GM23338 (cell line): ENCODE data around the gene SLC15A4. TPM values are rescaled to one million over a fixed set of nuclear protein-coding genes. Genes with fewer than 3 reads are reported as not detected.

ENCODE experiments used
- ATAC-seq: fragments of 200-7000 bp; cut with Tn5 transposase; 3 replicates; pipeline ENCODE4 v1.9.1; 2020
- DNase-seq: peaks from one replicate; pipeline ENCODE4 v3.0.0-alpha.2; 2015; ENCODE audit warnings: low spot score
- H2AFZ ChIP-seq: fragments of 200-600 bp; sonication (generic); 2 replicates; pipeline ENCODE4 v1.8.0; 2016; ENCODE audit warnings: antibody characterized with exemption, mild to moderate bottlenecking, moderate library complexity
- H3F3A ChIP-seq: fragments of 200-600 bp; sonication (generic); replicated peaks from 2 replicates; pipeline ENCODE4 v1.8.0; 2017; ENCODE audit warnings: antibody characterized with exemption, mixed run types, low read depth
- H3K27ac ChIP-seq: fragments of 200-600 bp; sonication (generic); 2 replicates; pipeline ENCODE4 v1.6.1; 2016; ENCODE audit warnings: low read depth
- H3K27me3 ChIP-seq: fragments of 200-600 bp; sonication (generic); 2 replicates; pipeline ENCODE4 v1.8.0; 2016; ENCODE audit warnings: mild to moderate bottlenecking, mixed run types, moderate library complexity; ENCODE audit not compliant: insufficient read depth
- H3K36me3 ChIP-seq: fragments of 200-600 bp; sonication (generic); 2 replicates; pipeline ENCODE4 v1.8.0; 2016; ENCODE audit warnings: mild to moderate bottlenecking; ENCODE audit not compliant: insufficient read depth
- H3K4me1 ChIP-seq: fragments of 200-600 bp; sonication (generic); 2 replicates; pipeline ENCODE4 v1.8.0; 2016; ENCODE audit warnings: mild to moderate bottlenecking, moderate library complexity; ENCODE audit not compliant: insufficient read depth
- H3K4me2 ChIP-seq: fragments of 200-600 bp; sonication (generic); 2 replicates; pipeline ENCODE4 v1.7.1; 2017; ENCODE audit warnings: mixed run types
- H3K4me3 ChIP-seq: fragments of 200-600 bp; sonication (generic); 2 replicates; pipeline ENCODE4 v1.6.1; 2016; ENCODE audit warnings: mixed run types
- H3K79me2 ChIP-seq: fragments of 200-600 bp; sonication (generic); replicated peaks from 2 replicates; pipeline ENCODE4 v1.8.0; 2017; ENCODE audit warnings: mild to moderate bottlenecking; ENCODE audit not compliant: insufficient read depth
- H3K9me2 ChIP-seq: fragments of 200-600 bp; sonication (generic); 2 replicates; pipeline ENCODE4 v1.8.0; 2017; ENCODE audit not compliant: insufficient read depth
- H4K20me1 ChIP-seq: fragments of 200-600 bp; sonication (generic); replicated peaks from 2 replicates; pipeline ENCODE4 v1.8.0; 2017; ENCODE audit warnings: mild to moderate bottlenecking; ENCODE audit not compliant: insufficient read depth
- H3K27ac Mint-ChIP-seq: 2 replicates; pipeline ENCODE4 v1.8.0; 2020; ENCODE audit warnings: inconsistent platforms, mild to moderate bottlenecking, moderate library complexity, mixed read lengths
- H3K27me3 Mint-ChIP-seq: 3 replicates; pipeline ENCODE4 v1.8.0; 2022; ENCODE audit warnings: low read depth, mild to moderate bottlenecking, moderate library complexity, mixed read lengths, inconsistent platforms; ENCODE audit not compliant: insufficient read depth, poor library complexity
- H3K36me3 Mint-ChIP-seq: 3 replicates; pipeline ENCODE4 v1.8.0; 2021; ENCODE audit warnings: low read depth, mild to moderate bottlenecking, inconsistent platforms, moderate library complexity, mixed read lengths
- H3K4me1 Mint-ChIP-seq: 3 replicates; pipeline ENCODE4 v1.8.0; 2020; ENCODE audit warnings: mild to moderate bottlenecking, inconsistent platforms, mixed read lengths
- H3K4me3 Mint-ChIP-seq: 3 replicates; pipeline ENCODE4 v1.8.0; 2021; ENCODE audit warnings: moderate library complexity, mild to moderate bottlenecking, inconsistent platforms, mixed read lengths
- H3K9me3 Mint-ChIP-seq: 3 replicates; pipeline ENCODE4 v1.8.0; 2020; ENCODE audit warnings: moderate library complexity, mild to moderate bottlenecking, inconsistent platforms, mixed read lengths
- CREB1 ChIP-seq: fragments of 250-450 bp; sonication (Bioruptor Pico); IDR thresholded peaks from 2 replicates; pipeline ENCODE4 v1.5.0; 2020; ENCODE audit warnings: low read depth, mild to moderate bottlenecking, moderate library complexity
- CTCF ChIP-seq, 2 experiments: fragments of 200-600 bp in 1 of 2; sonication (generic) in 1 of 2; conservative IDR thresholded peaks; 2 replicates each; pipeline versions ENCODE4 v1.5.1 to v1.6.1; 2016 to 2017; ENCODE audit warnings: antibody characterized with exemption in 2 of 2, low read depth in 2 of 2, mild to moderate bottlenecking in 2 of 2, moderate library complexity in 1 of 2
- EZH2 ChIP-seq: fragments of 200-600 bp; sonication (generic); IDR thresholded peaks from one replicate; pipeline ENCODE4 v1.8.0; 2017; ENCODE audit warnings: antibody characterized with exemption, mild to moderate bottlenecking, low read depth; ENCODE audit not compliant: unreplicated experiment
- EZH2phosphoT487 ChIP-seq: fragments of 200-600 bp; sonication (generic); IDR thresholded peaks from one replicate; pipeline ENCODE4 v1.8.1; 2018; ENCODE audit warnings: antibody characterized with exemption; ENCODE audit not compliant: unreplicated experiment
- JUNB ChIP-seq: IDR thresholded peaks from one replicate; pipeline ENCODE4 v1.6.1; 2016; ENCODE audit warnings: antibody characterized with exemption; ENCODE audit not compliant: unreplicated experiment
- NANOG ChIP-seq: IDR thresholded peaks from 2 replicates; pipeline ENCODE4 v1.6.1; 2016; ENCODE audit warnings: antibody characterized with exemption, borderline replicate concordance
- POLR2AphosphoS5 ChIP-seq: IDR thresholded peaks from 2 replicates; pipeline ENCODE4 v1.6.1; 2016; ENCODE audit warnings: antibody characterized with exemption, low read depth
- STAT1 ChIP-seq: IDR thresholded peaks from one replicate; pipeline ENCODE4 v1.6.1; 2016; ENCODE audit warnings: antibody characterized with exemption; ENCODE audit not compliant: unreplicated experiment
- ZNF114 ChIP-seq: fragments of 250-450 bp; sonication (Bioruptor Pico); IDR thresholded peaks from 2 replicates; pipeline ENCODE4 v1.5.0; 2020; ENCODE audit warnings: mild to moderate bottlenecking, moderate library complexity
- ZNF331 ChIP-seq: fragments of 250-450 bp; sonication (Bioruptor Pico); IDR thresholded peaks from 2 replicates; pipeline ENCODE4 v1.5.0; 2020; ENCODE audit warnings: low read depth, mild to moderate bottlenecking, moderate library complexity
- ZNF462 ChIP-seq: fragments of 250-450 bp; sonication (Bioruptor Pico); IDR thresholded peaks from 2 replicates; pipeline ENCODE4 v1.5.0; 2020; ENCODE audit warnings: mild to moderate bottlenecking, moderate library complexity
- polyA plus RNA-seq: library from polyadenylated mRNA; unstranded; fragments of >200 nt; fragmentation: Nextera tagmentation; extraction: Ambion mirVana; gene quantifications from 2 replicates; pipeline ENCODE4 v1.2.1, GENCODE V29; 2016
- total RNA-seq: library from RNA; depleted of rRNA; stranded (reverse); fragments of >200 nt; shearing (Covaris generic); gene quantifications from 2 replicates; pipeline ENCODE4 v1.2.3, GENCODE V29; 2014
- TF ChIP-seq, protein P1 (sequence below): IDR thresholded peaks from one replicate; pipeline ENCODE4 v1.6.1; 2018; ENCODE audit warnings: antibody characterized with exemption; ENCODE audit not compliant: unreplicated experiment

SLC15A4 gene
- total and polyA plus RNA-seq, 2 experiments from 2014 or later, result 7.7 to 30.3 TPM

GRCh38 chr12:128852885-128853599, 29.3 kb upstream of the SLC15A4 start, which contains the start of gene GLT1D1 (continued):
- no peak for TF ChIP-seq EZH2phosphoT487

- DNase-seq (no peak), ATAC-seq (no peak)
- peaks cover 8% of the 10 kb centered on the region for H3K4me1 Mint-ChIP-seq
- no peak overlapping the region for H3K4me3 Mint-ChIP-seq
- H3K27ac Mint-ChIP-seq, result no peak overlapping the region
- no peak overlapping the region for H3K4me3 ChIP-seq
- H3K9me3 Mint-ChIP-seq, result peaks cover 80% of the 10 kb centered on the region
- H3K27me3 Mint-ChIP-seq, result peaks cover 11% of the 10 kb centered on the region
- H3K9me2 ChIP-seq, result no peaks in the 10 kb centered on the region; the same call in 1 of the 2 replicates
- H3K36me3 Mint-ChIP-seq, result peaks cover 30% of the 10 kb centered on the region
- H3K27ac ChIP-seq, result no peak overlapping the region
- H3K4me1 ChIP-seq, result peaks cover 5% of the 10 kb centered on the region
- H3K27me3 ChIP-seq, result peaks cover 7% of the 10 kb centered on the region; the same call in 1 of the 2 replicates
- no peaks in the 10 kb centered on the region for H3K36me3 ChIP-seq
- no peaks in the 10 kb centered on the region for H3K79me2 ChIP-seq
- no peak overlapping the region for H3K4me2 ChIP-seq
- H3F3A ChIP-seq, result no peaks in the 10 kb centered on the region
- H4K20me1 ChIP-seq, result no peaks in the 10 kb centered on the region
- no peak overlapping the region for H2AFZ ChIP-seq
- no peak for TF ChIP-seq JUNB
- TF ChIP-seq ZNF114, result no peak
- TF ChIP-seq POLR2AphosphoS5, result no peak
- TF ChIP-seq EZH2, result no peak
- TF ChIP-seq ZNF331 (CRISPR knock-in tag), result no peak
- no peak for TF ChIP-seq NANOG
- no peak for TF ChIP-seq STAT1
- no peak for TF ChIP-seq CREB1 (CRISPR knock-in tag)
- no peak for TF ChIP-seq EZH2phosphoT487
- no peak for TF ChIP-seq CTCF (conservative IDR thresholded peaks at IDR 0.05; ENCODE audit: low read depth in 2 of 2)
- TF ChIP-seq, protein P1, sequence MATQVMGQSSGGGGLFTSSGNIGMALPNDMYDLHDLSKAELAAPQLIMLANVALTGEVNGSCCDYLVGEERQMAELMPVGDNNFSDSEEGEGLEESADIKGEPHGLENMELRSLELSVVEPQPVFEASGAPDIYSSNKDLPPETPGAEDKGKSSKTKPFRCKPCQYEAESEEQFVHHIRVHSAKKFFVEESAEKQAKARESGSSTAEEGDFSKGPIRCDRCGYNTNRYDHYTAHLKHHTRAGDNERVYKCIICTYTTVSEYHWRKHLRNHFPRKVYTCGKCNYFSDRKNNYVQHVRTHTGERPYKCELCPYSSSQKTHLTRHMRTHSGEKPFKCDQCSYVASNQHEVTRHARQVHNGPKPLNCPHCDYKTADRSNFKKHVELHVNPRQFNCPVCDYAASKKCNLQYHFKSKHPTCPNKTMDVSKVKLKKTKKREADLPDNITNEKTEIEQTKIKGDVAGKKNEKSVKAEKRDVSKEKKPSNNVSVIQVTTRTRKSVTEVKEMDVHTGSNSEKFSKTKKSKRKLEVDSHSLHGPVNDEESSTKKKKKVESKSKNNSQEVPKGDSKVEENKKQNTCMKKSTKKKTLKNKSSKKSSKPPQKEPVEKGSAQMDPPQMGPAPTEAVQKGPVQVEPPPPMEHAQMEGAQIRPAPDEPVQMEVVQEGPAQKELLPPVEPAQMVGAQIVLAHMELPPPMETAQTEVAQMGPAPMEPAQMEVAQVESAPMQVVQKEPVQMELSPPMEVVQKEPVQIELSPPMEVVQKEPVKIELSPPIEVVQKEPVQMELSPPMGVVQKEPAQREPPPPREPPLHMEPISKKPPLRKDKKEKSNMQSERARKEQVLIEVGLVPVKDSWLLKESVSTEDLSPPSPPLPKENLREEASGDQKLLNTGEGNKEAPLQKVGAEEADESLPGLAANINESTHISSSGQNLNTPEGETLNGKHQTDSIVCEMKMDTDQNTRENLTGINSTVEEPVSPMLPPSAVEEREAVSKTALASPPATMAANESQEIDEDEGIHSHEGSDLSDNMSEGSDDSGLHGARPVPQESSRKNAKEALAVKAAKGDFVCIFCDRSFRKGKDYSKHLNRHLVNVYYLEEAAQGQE, result no peak
- TF ChIP-seq ZNF462 (CRISPR knock-in tag), result no peak
Observed at GRCh38 chr12:128852026-128852698, 28.4 kb upstream of the SLC15A4 start.
